C4-2B (cell line): ENCODE results near the gene CELSR1.

Source experiments
- H3K27ac ChIP-seq: fragments of 450-650 bp; 2 replicates; pipeline ENCODE4 v1.5.1; 2017
- CTCF ChIP-seq: fragments of 450-650 bp; conservative IDR thresholded peaks from 2 replicates; pipeline ENCODE4 v1.5.1; 2017; ENCODE audit warnings: mild to moderate bottlenecking
- ZFX ChIP-seq: fragments of 450-650 bp; IDR thresholded peaks from 2 replicates; pipeline ENCODE4 v1.6.1; 2017

CELSR1 gene

GRCh38 chr22:46340676-46341075, 196.7 kb downstream of the CELSR1 start:
- H3K27ac ChIP-seq = no peak overlapping the region
- TF ChIP-seq CTCF (no peak), ZFX (no peak)

- no peak overlapping the region for H3K27ac ChIP-seq
- TF ChIP-seq ZFX (no peak), CTCF (no peak)
Observed at GRCh38 chr22:46339956-46340355, 197.5 kb downstream of the CELSR1 start.

GRCh38 chr22:46338636-46339035, 198.8 kb downstream of the CELSR1 start:
- no peak overlapping the region for H3K27ac ChIP-seq
- TF ChIP-seq CTCF (no peak), ZFX (no peak)

GRCh38 chr22:46337870-46338269, 199.6 kb downstream of the CELSR1 start:
- no peak for TF ChIP-seq ZFX
- TF ChIP-seq CTCF = no peak
- H3K27ac ChIP-seq = no peak overlapping the region

- H3K27ac ChIP-seq = peak overlapping the region; percentile 91
Observed at GRCh38 chr22:46336119-46337078, 201.0 kb downstream of the CELSR1 start.

GRCh38 chr22:46335201-46336118, 202.0 kb downstream of the CELSR1 start, which contains the start of gene TRMU:
TSS of gene TRMU (plus strand) at chr22:46335714. CDS start at chr22:46335765, 51 bp downstream.
- H3K27ac ChIP-seq = peak within 1 kb of the TSS; percentile 91
- peak; percentile 97 for TF ChIP-seq ZFX
- no peak for TF ChIP-seq CTCF

More at GRCh38 chr22:46336119-46337078, 201.0 kb downstream of the CELSR1 start:
- TF ChIP-seq CTCF (no peak), ZFX (no peak)
